Measurements from ENCODE around the gene XPO6. TPM values are rescaled to one million over a fixed set of nuclear protein-coding genes. Genes with fewer than 3 reads are reported as not detected.

The XPO6 gene
- total RNA-seq, 1 donor = 102 TPM

DNA sequence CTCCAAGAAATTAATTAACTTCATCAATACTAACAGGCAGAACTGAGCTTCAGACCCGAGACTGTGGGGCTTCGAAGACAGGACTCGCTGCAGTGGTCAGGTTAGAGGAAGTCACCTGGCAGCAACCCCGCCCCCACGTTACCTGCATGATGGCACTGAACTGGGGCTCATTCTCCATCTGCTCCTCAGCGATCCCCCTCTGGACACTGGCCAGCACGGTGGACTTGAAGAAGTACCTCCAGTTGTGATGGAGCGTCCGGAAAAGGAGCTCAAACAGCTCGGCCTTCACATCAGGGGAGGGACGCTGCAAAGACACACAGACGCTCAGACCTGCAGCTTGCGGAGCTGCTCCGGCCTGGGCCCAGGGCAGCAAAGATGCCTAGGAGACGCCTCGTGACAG lies 107.4 kb downstream of the XPO6 start:
- peaks cover 94% of the 10 kb centered on the region for H3K36me3 ChIP-seq (ENCODE audit: insufficient read depth, low read length)
- H3K27ac ChIP-seq (ENCODE audit: low read depth, low read length) = no peak overlapping the region
- peaks cover 29% of the 10 kb centered on the region for H4K20me1 ChIP-seq (ENCODE audit: insufficient read depth, low read length)
- peaks cover 19% of the 10 kb centered on the region for H3K79me2 ChIP-seq (ENCODE audit: insufficient read depth, low read length)
- no peak overlapping the region for H3K4me2 ChIP-seq (ENCODE audit: insufficient read depth, low read length)
- no peaks in the 10 kb centered on the region for H3K9me3 ChIP-seq (ENCODE audit: low read depth, low read length)
- H3K4me1 ChIP-seq (ENCODE audit: insufficient read depth, low read length) = no peaks in the 10 kb centered on the region
- H2AFZ ChIP-seq (ENCODE audit: low read length) = no peak overlapping the region
- no peak for DNase-seq (ENCODE audit: insufficient read length, low spot score, missing footprints)
- no peak overlapping the region for H3K4me3 ChIP-seq (ENCODE audit: insufficient read depth, low read length)
- H3K27me3 ChIP-seq (ENCODE audit: insufficient read depth, low read length) = no peaks in the 10 kb centered on the region
- TF ChIP-seq, protein P1, sequence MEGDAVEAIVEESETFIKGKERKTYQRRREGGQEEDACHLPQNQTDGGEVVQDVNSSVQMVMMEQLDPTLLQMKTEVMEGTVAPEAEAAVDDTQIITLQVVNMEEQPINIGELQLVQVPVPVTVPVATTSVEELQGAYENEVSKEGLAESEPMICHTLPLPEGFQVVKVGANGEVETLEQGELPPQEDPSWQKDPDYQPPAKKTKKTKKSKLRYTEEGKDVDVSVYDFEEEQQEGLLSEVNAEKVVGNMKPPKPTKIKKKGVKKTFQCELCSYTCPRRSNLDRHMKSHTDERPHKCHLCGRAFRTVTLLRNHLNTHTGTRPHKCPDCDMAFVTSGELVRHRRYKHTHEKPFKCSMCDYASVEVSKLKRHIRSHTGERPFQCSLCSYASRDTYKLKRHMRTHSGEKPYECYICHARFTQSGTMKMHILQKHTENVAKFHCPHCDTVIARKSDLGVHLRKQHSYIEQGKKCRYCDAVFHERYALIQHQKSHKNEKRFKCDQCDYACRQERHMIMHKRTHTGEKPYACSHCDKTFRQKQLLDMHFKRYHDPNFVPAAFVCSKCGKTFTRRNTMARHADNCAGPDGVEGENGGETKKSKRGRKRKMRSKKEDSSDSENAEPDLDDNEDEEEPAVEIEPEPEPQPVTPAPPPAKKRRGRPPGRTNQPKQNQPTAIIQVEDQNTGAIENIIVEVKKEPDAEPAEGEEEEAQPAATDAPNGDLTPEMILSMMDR (IDR thresholded peaks at IDR 0.05; ENCODE audit: extremely low read depth, low read depth, low read length) = no peak

DNA sequence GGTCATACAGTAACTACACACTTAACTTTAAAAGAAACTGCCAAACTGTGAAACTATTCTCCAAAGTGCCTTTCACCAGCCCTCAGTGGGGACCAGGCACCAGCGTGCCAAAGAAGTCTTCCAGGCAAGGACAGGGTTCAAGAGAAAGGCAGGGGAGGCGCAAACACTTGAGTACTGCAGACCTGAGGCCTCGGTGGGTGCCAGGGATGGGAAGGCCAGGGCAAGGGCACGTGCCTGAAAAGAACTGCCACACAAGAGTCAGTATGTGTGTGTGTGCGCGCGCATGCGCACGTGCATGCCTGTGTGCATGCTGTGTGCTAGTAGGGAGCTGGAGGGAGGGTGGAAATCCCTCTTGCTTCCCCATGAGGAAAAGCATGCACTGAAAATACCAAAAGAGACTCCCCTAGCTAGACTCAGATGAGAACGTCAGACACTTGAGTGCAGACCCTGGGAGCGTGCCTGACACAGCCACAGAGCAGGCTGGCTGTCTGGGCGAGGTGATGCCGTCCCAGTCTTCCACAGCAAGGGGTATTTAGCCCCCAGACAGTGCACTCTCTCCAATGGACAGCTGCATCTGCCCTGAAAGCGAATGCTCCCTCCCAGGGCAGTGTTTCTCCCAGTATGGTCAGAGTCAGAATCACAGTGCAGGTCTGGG lies 108.1 kb downstream of the XPO6 start:
- Histone ChIP-seq H2AFZ (ENCODE audit: low read length) (no peak overlapping the region), H3K79me2 (ENCODE audit: insufficient read depth, low read length) (peaks cover 13% of the 10 kb centered on the region), H3K4me3 (ENCODE audit: insufficient read depth, low read length) (no peak overlapping the region), H3K9me3 (ENCODE audit: low read depth, low read length) (no peaks in the 10 kb centered on the region), H3K36me3 (ENCODE audit: insufficient read depth, low read length) (peaks cover 94% of the 10 kb centered on the region), H3K27ac (ENCODE audit: low read depth, low read length) (no peak overlapping the region), H3K27me3 (ENCODE audit: insufficient read depth, low read length) (no peaks in the 10 kb centered on the region), H4K20me1 (ENCODE audit: insufficient read depth, low read length) (peaks cover 25% of the 10 kb centered on the region), H3K4me2 (ENCODE audit: insufficient read depth, low read length) (no peak overlapping the region), H3K4me1 (ENCODE audit: insufficient read depth, low read length) (no peaks in the 10 kb centered on the region)
- DNase-seq (ENCODE audit: insufficient read length, low spot score, missing footprints) = peak; percentile 56
- TF ChIP-seq, protein P1 (IDR thresholded peaks at IDR 0.05; ENCODE audit: extremely low read depth, low read depth, low read length) = no peak

DNA sequence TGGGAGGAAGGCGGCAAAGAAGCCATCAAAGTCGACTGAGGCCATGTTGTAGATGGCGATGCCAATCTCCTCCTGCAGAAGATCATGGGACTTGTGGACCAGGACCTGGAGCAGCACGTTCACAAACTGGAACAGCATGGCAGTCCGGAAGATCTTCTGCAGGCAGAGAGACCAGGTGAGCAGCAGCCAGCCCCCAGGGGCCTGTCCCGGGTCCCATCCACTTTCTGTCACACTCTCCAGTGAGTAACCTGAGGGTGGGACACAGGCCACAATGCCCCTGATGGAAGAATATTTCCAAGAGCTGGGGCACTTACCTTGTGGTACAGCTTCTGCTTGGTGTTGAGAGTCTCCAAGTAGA lies 110.3 kb downstream of the XPO6 start:
- no peaks in the 10 kb centered on the region for H3K4me1 ChIP-seq (ENCODE audit: insufficient read depth, low read length)
- no peak overlapping the region for H2AFZ ChIP-seq (ENCODE audit: low read length)
- TF ChIP-seq, protein P1 (IDR thresholded peaks at IDR 0.05; ENCODE audit: extremely low read depth, low read depth, low read length) = no peak

DNA sequence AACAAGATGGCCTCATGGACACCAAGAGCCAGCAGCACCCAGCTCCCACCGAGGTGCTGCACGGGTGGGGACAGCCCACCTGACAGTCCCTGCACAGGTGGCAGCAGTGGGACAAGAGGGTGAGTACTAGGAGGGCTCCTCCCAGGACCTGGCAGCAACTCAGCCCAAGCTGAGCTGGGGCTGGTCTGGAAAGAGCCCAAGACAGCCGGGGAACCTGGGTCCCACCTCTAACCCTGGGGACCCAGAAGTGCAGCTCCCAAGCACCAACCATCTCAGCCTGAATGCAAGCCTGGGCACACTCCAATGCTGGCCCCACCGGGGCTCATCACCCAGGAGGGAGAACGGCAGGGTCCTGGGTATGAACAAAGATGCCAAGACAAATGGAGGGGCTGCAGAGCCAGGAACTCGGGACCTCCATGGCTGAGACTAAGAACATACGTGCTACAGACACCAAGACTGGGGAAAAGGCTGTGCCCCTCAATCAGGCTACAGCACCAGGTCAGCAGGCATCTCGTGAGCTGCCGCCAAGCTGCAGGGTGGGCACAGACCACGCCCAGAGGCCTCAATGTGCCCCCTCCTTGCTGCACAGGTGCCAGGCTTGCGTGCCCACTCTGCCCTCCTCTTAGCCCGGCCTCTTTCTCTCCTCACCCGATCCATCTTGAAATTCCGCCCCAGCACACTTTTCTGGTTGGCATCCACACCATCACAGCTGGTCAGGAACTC lies 110.8 kb downstream of the XPO6 start:
- TF ChIP-seq, protein P1 (IDR thresholded peaks at IDR 0.05; ENCODE audit: extremely low read depth, low read depth, low read length) = no peak
- H3K36me3 ChIP-seq (ENCODE audit: insufficient read depth, low read length) = peaks cover 87% of the 10 kb centered on the region

More for the DNA sequence above, 110.3 kb downstream of the XPO6 start:
- Histone ChIP-seq H3K79me2 (ENCODE audit: insufficient read depth, low read length) (peaks cover 8% of the 10 kb centered on the region), H3K9me3 (ENCODE audit: low read depth, low read length) (no peaks in the 10 kb centered on the region), H3K4me3 (ENCODE audit: insufficient read depth, low read length) (no peak overlapping the region), H3K27me3 (ENCODE audit: insufficient read depth, low read length) (no peaks in the 10 kb centered on the region), H3K27ac (ENCODE audit: low read depth, low read length) (no peak overlapping the region), H4K20me1 (ENCODE audit: insufficient read depth, low read length) (peaks cover 18% of the 10 kb centered on the region), H3K4me2 (ENCODE audit: insufficient read depth, low read length) (no peak overlapping the region), H3K36me3 (ENCODE audit: insufficient read depth, low read length) (peaks cover 91% of the 10 kb centered on the region)
- no peak for DNase-seq (ENCODE audit: insufficient read length, low spot score, missing footprints)

More for the DNA sequence above, 110.8 kb downstream of the XPO6 start:
- Histone ChIP-seq H3K27ac (ENCODE audit: low read depth, low read length) (no peak overlapping the region), H4K20me1 (ENCODE audit: insufficient read depth, low read length) (peaks cover 18% of the 10 kb centered on the region), H3K79me2 (ENCODE audit: insufficient read depth, low read length) (peaks cover 8% of the 10 kb centered on the region), H3K4me2 (ENCODE audit: insufficient read depth, low read length) (no peak overlapping the region), H3K4me3 (ENCODE audit: insufficient read depth, low read length) (no peak overlapping the region), H3K9me3 (ENCODE audit: low read depth, low read length) (no peaks in the 10 kb centered on the region), H3K27me3 (ENCODE audit: insufficient read depth, low read length) (no peaks in the 10 kb centered on the region), H3K4me1 (ENCODE audit: insufficient read depth, low read length) (no peaks in the 10 kb centered on the region), H2AFZ (ENCODE audit: low read length) (no peak overlapping the region)
- DNase-seq (ENCODE audit: insufficient read length, low spot score, missing footprints) = peak; percentile 49

Measured in osteoblast (primary cell).